Progenitor cell of endocrine pancreas (in vitro differentiated cells): ENCODE results near the gene FBF1. TPM values are rescaled to one million over a fixed set of nuclear protein-coding genes. Genes with fewer than 3 reads are reported as not detected.
A peak's percentile ranks its signal among the peaks of the same experiment; 100 is the strongest.

Source experiments
- DNase-seq: peaks from one replicate; pipeline ENCODE4 v3.0.0; 2021; ENCODE audit warnings: low spot score; ENCODE audit not compliant: unreplicated experiment
- H3K27ac Mint-ChIP-seq: 2 replicates; pipeline ENCODE4 v1.8.0; 2021; ENCODE audit warnings: mild to moderate bottlenecking, moderate library complexity, mixed read lengths
- H3K27me3 Mint-ChIP-seq: 2 replicates; pipeline ENCODE4 v1.8.0; 2021; ENCODE audit warnings: mixed read lengths
- H3K36me3 Mint-ChIP-seq: 2 replicates; pipeline ENCODE4 v1.8.0; 2022; ENCODE audit warnings: mixed read lengths; ENCODE audit not compliant: insufficient read depth
- H3K4me1 Mint-ChIP-seq: 2 replicates; pipeline ENCODE4 v1.8.0; 2021; ENCODE audit warnings: low read depth, mixed read lengths
- H3K4me3 Mint-ChIP-seq: 2 replicates; pipeline ENCODE4 v1.8.0; 2021; ENCODE audit warnings: low read depth, mild to moderate bottlenecking, moderate library complexity, mixed read lengths
- H3K9me3 Mint-ChIP-seq: 2 replicates; pipeline ENCODE4 v1.8.0; 2021; ENCODE audit warnings: low read depth, mixed read lengths
- CTCF ChIP-seq: fragments of 200-600 bp; sonication (generic); IDR thresholded peaks from one replicate; pipeline ENCODE4 v1.5.0; 2021; ENCODE audit warnings: antibody characterized with exemption, mild to moderate bottlenecking; ENCODE audit not compliant: unreplicated experiment
- total RNA-seq: library from RNA; stranded (reverse); gene quantifications from 2 replicates; pipeline ENCODE4 v1.2.1, GENCODE V29; 2021

FBF1 gene
- total RNA-seq, 1 donor from 2014 or later = 29.9 TPM

GRCh38 chr17:75959051-75959838, 18.4 kb upstream of the FBF1 start:
- Mint-ChIP-seq H3K36me3 (peaks cover 19% of the 10 kb centered on the region), H3K4me1 (peaks cover 38% of the 10 kb centered on the region), H3K27ac (peak overlapping the region; percentile 95), H3K27me3 (no peaks in the 10 kb centered on the region), H3K9me3 (no peaks in the 10 kb centered on the region), H3K4me3 (peak overlapping the region; percentile 15)
- no peak for TF ChIP-seq CTCF
- DNase-seq = no peak

- Mint-ChIP-seq H3K36me3 (peaks cover 41% of the 10 kb centered on the region), H3K27ac (peak overlapping the region; percentile 46), H3K27me3 (no peaks in the 10 kb centered on the region)
These were observed 10.2 kb upstream of the FBF1 start for GRCh38 chr17:75950855-75951554.

GRCh38 chr17:75950421-75950820, 9.6 kb upstream of the FBF1 start:
- H3K4me1 Mint-ChIP-seq = no peaks in the 10 kb centered on the region
- no peaks in the 10 kb centered on the region for H3K9me3 Mint-ChIP-seq
- DNase-seq = no peak
- no peaks in the 10 kb centered on the region for H3K27me3 Mint-ChIP-seq
- TF ChIP-seq CTCF = no peak
- H3K36me3 Mint-ChIP-seq = peaks cover 40% of the 10 kb centered on the region
- H3K4me3 Mint-ChIP-seq = no peak overlapping the region
- H3K27ac Mint-ChIP-seq = no peak overlapping the region

More at GRCh38 chr17:75950855-75951554, 10.2 kb upstream of the FBF1 start:
- Mint-ChIP-seq H3K9me3 (no peaks in the 10 kb centered on the region), H3K4me1 (no peaks in the 10 kb centered on the region), H3K4me3 (no peak overlapping the region)
- DNase-seq = no peak
- no peak for TF ChIP-seq CTCF

- peaks cover 29% of the 10 kb centered on the region for H3K36me3 Mint-ChIP-seq
- no peak for TF ChIP-seq CTCF
- peaks cover 12% of the 10 kb centered on the region for H3K4me1 Mint-ChIP-seq
- no peak overlapping the region for H3K27ac Mint-ChIP-seq
- no peaks in the 10 kb centered on the region for H3K27me3 Mint-ChIP-seq
- DNase-seq = no peak
- H3K4me3 Mint-ChIP-seq = no peak overlapping the region
- H3K9me3 Mint-ChIP-seq = no peaks in the 10 kb centered on the region
These were observed 4.4 kb upstream of the FBF1 start for GRCh38 chr17:75945211-75945610.

- Mint-ChIP-seq H3K36me3 (peaks cover 19% of the 10 kb centered on the region), H3K4me3 (no peak overlapping the region), H3K27me3 (no peaks in the 10 kb centered on the region), H3K27ac (no peak overlapping the region), H3K4me1 (peaks cover 12% of the 10 kb centered on the region), H3K9me3 (no peaks in the 10 kb centered on the region)
- no peak for TF ChIP-seq CTCF
- no peak for DNase-seq
These were observed 2.6 kb upstream of the FBF1 start for GRCh38 chr17:75943491-75943890.
